HG03354 (cell line): Measurements from ENCODE around the gene FOXM1.

Source experiments
- ATAC-seq: cut with Tn5 transposase; IDR thresholded peaks from one replicate; pipeline ENCODE4 v1.9.1; 2021; ENCODE audit warnings: mild to moderate bottlenecking; ENCODE audit not compliant: unreplicated experiment, poor library complexity, severe bottlenecking

FOXM1 gene

DNA sequence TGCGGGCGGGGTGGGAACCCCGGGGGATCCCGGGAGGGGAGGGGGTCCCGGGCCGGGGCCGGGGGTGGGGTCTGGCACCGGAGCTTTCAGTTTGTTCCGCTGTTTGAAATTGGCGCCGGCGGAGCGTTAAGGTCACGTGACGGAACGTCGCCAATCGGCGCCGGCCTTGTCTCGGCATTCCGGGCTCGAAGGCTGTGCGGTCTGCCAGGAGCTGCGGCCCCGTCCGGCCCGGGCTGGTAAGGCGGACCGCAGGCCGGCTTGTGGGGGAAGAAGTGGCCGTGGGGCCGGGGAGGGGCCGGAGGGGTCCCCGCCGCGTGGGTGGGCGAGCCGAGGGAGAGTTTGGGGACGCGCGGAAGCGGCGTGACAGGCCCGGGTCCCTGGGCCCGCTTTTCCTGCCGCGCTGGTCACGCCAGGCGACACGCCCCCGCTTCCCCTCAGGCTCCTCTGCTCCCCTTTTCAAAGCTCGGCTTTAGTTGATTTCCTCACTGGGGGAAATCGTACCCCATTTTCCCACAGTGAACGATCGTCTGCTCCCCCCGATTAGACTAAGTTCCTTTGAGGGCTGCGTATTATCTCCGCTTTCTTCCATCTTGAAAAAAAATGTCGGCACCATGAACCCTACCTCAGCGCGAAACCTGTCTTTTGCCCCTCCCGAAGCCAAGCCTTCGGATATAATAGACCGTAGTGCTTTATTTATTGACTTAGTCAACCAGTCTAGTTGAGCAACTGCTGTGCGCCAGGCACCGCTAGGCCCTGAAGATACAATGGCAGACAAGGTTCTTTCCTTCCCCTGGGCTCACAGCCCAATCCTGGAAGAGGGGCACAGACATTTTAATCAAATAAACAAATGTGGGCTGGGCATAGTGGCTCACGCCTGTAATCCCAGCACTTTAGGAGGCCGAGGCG is at the start of gene FOXM1, which contains the start of gene RHNO1:
Gene FOXM1, minus strand, starts transcription at position 128 of the 906 bp plus-strand sequence. CDS start 2,696 bp downstream, outside the sequence.
Gene RHNO1, plus strand, starts transcription at position 177 of the 906 bp plus-strand sequence. CDS start 8,144 bp downstream, outside the sequence.
- peak; percentile 78 for ATAC-seq

DNA sequence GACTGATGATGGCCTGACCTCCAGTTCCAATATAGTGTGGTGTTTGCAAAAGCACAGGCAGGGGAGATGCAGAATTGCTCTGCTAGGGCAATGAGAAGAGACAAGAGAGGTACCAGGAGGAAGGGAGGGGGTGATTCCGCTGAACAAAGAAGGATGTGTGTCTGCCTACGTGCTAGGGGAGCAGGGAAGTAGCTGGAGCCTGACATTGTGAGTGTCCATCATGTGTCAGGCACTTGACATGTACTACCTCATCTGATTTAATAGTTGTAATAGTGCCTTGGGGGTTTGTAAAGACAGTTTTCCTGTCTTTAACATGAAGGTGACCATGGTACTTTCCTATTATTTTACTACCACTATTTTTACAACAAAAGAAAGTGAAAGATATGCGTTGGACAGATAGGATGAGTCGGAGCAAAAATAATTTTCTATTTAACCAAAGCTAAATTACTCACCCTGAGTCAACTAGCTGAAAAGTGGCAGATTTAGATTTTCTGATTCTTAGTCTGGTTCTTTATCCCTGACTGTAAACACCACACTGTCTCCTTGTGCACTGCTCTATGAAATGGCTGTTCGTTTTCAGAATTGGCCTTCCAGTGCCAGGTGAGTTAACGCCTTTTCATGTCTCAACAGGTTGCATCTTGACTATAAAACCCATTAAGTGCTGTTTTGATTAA is 48.5 kb upstream of the FOXM1 start:
- ATAC-seq, result no peak

GRCh38 chr12:2924019-2924418 is 47.0 kb upstream of the FOXM1 start:
- no peak for ATAC-seq

- no peak for ATAC-seq
Measured at GRCh38 chr12:2923057-2923456, 46.1 kb upstream of the FOXM1 start.

DNA sequence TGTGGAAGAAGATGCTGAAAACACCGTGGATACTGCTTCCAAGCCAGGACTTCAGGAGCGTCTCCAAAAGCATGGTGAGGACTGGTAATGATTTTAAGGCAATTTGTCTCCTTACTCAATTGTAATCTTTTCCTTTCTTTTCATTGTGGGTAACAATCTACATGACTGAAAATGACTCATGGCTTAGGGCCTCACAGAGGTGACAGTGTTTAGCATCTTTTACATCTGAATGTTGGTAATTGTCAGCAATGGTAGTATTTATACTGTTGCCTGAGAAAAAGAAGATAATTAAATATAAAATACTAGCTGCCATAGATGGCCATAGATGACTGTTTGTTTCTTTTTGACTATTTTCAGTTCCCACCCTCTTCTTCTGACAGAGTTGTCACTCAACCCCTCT is 45.4 kb upstream of the FOXM1 start:
- no peak for ATAC-seq

- ATAC-seq, result no peak
Measured at GRCh38 chr12:2919249-2919648, 42.3 kb upstream of the FOXM1 start.

- no peak for ATAC-seq
Measured at GRCh38 chr12:2912216-2912575, 35.2 kb upstream of the FOXM1 start.

DNA sequence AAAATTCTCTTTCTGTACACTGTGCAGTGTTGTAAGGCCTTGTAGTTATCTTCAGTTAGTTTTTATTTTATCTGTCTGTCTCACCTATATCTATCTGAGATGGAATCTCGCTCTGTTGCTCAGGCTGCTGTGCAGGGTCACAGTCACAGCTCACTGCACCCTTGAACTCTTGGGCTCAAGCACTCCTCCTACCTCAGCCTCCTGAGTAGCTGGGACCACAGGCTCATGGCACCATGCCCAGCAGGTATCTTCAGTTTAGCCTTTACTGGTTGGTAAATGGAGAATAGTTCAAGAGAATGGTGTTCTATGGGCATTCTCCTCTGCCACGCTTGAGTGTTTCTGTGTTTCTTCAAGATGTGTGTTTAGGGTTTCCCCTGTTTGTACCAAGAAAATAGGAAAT is 27.3 kb upstream of the FOXM1 start:
- ATAC-seq, result no peak

- no peak for ATAC-seq
Measured at GRCh38 chr12:2902272-2902880, 25.4 kb upstream of the FOXM1 start.

DNA sequence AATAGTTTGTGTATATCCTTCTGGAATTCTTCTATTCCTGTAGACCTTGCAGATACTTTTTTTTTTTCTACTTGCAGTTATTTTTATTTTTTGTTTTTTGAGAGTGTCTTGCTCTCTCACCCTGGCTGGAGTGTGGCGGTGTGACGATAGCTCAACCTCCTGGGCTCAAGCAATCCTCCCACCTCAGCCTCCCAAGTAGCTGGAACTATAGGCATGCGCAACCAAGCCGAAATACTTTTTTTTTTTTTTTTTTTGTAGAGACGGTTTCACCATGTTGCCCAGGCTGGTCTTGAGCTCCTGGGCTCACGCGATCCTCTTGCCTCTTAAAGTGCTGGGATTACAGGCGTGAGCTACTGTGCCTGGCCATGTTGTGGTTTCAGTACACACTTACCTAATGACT is 23.7 kb upstream of the FOXM1 start:
- ATAC-seq, result no peak

- no peak for ATAC-seq
Measured at GRCh38 chr12:2897418-2897817, 20.4 kb upstream of the FOXM1 start.

GRCh38 chr12:2895511-2895910 is 18.5 kb upstream of the FOXM1 start:
- no peak for ATAC-seq

DNA sequence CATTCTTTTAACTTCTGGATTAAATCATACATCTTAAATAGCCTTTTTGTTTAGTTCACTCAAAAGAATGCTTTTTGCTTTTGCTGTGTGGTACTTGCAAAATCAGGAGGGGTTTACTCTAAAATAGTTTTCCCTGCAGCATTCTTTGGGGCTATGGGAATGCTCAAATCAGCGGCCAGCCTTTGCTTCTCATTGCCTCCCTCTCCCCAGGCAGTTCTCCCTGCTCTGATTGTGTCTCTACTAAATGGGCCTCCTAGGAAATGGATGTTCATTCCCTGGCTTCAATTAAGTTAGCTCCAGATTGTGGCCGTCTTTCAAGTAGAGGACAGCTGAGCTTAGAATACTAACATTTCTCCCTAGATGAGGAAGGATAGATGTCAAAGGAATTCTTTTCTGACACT is 18.1 kb upstream of the FOXM1 start:
- no peak for ATAC-seq

DNA sequence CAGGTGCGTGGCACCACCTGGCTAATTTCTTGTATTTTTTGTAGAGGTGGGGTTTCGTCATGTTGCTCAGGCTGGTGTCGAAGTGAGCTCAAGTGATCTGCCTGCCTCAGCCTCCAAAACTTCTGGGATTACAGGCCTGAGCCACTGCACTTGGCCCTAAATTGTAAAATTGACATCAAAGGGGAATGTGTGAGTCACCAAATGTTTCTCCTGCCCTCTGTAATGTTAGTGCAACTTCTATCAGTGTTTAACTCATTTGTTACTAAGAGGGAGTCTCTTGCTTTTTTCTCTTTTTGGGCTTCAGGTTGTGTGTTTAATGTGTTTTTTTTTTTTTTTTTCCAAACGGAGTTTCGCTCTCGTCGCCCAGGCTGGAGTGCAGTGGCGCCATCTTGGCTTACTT is 16.0 kb upstream of the FOXM1 start:
- no peak for ATAC-seq

- ATAC-seq, result no peak
Measured at GRCh38 chr12:2892246-2892645, 15.3 kb upstream of the FOXM1 start.

DNA sequence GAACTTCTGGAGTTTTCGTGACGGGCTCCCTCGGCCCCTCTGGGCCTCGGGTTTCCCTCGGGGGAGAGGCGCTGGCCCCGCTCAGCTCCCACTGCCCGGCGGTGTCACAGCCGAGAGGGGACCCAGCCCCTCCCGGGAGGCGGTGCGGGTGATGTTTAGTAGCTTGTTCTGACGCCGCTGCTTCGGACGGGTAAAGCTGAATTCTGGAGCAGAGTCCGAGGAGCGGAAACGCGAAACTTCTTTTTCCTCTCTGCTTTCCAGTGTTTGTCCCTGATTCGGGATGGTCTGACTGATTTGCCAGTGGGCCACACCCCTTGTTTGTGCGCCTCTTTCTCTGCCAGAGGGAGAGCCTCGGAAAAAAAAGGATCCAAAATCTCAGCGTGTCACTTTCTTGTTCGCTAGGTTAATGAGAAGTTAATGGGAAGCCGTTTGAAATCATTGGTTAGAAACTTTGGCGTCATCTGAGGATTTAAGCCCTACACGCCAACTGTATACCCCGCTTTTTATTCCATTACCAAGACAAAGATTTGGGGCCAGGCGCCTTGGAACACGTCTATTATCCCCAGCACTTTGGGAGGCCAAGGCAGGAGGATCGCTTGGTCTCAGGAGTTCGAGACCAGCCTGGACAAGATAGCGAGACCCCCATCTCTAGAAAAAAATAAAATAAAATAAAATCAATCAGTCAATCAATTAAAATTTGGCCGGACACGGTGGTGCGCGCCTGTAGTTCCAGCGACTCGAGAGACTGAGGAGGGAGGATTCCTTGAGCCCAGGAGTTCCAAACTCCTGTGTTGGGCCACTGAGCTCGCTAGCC is 14.5 kb upstream of the FOXM1 start:
- ATAC-seq, result peak; percentile 26

DNA sequence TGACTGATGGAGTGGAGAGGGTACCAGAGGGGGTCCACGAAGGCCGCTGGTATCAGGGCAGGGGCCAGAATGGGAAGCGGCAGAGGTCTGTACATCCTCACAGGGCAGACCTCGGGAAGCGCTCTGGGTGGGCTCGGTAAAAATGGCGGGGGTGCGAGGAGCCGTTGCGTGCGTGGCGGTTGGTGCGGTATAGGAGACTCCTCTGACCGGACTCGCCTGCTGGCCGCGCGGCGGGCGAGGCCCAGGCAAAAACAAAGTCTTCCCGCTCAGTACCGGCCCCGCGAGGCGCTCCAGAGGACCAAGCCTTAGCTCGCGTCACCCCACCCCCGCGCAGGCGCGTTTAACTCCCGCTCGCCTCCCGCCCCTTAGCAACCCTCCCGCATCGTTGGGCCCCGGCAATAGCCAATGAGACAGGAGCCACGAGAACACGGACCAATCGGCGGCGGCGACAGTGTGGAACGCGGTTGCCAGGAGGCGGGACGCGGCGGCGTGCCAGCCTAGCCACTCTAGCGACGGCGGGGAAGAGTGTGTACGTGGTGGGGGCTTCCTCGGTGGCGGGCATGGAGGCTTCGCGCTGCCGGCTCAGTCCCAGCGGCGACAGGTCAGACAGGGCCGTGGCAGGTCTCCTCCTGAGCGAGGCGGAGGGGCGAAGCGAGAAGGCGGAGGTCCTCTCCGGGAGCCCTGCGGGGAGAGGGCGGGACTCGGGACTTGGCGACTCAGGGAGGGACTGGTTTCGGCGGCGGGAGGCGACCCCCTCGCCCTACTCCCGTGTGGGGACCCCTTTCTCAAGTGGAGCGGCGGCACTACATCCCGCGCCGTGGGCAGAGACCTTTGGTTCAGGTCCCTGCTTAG is 13.6 kb upstream of the FOXM1 start, which contains the start of gene TULP3:
Gene TULP3, plus strand, starts transcription at position 504 of the 852 bp plus-strand sequence. Its CDS starts 57 bp downstream, at position 561.
- ATAC-seq, result peak; percentile 99

- no peak for ATAC-seq
Measured at GRCh38 chr12:2890001-2890387, 13.0 kb upstream of the FOXM1 start.
